NT2/D1 (cell line): ENCODE results near the gene TEX13C.

ENCODE experiments used
- SUZ12 ChIP-seq: IDR thresholded peaks from 2 replicates; pipeline ENCODE4 v1.6.1; 2011; ENCODE audit not compliant: insufficient read length, insufficient read depth; ENCODE audit errors: extremely low read depth
- YY1 ChIP-seq: IDR thresholded peaks from 2 replicates; pipeline ENCODE4 v1.6.1; 2011; ENCODE audit not compliant: insufficient read length, insufficient read depth
- ZNF274 ChIP-seq: IDR thresholded peaks from 2 replicates; pipeline ENCODE4 v1.6.1; 2011; ENCODE audit warnings: mild to moderate bottlenecking, low read depth, low read length

GRCh38 chrX:125340490-125340889 lies 20.8 kb downstream of the TEX13C start:
- TF ChIP-seq YY1 = no peak
- TF ChIP-seq ZNF274 = no peak
- no peak for TF ChIP-seq SUZ12
